SH-SY5Y (cell line): Measurements from ENCODE around the gene SGMS1.

Experiments used
- GATA2 ChIP-seq: IDR thresholded peaks from 2 replicates; pipeline ENCODE4 v1.6.1; 2011; ENCODE audit warnings: mild to moderate bottlenecking, low read depth, low read length
- GATA3 ChIP-seq: IDR thresholded peaks from 2 replicates; pipeline ENCODE4 v1.6.1; 2011; ENCODE audit warnings: low read depth, mild to moderate bottlenecking, low read length, moderate library complexity

GRCh38 chr10:50520115-50520514 lies 103.6 kb downstream of the SGMS1 start:
- TF ChIP-seq GATA2: no peak
- no peak for TF ChIP-seq GATA3
